Sigmoid colon (tissue), 7 donors: Measurements from ENCODE around the gene CXCL6. TPM values are rescaled to one million over a fixed set of nuclear protein-coding genes. Genes with fewer than 3 reads are reported as not detected.

Experiments
- DNase-seq: peaks from one replicate; pipeline ENCODE4 v3.0.0-alpha.2; 2019
- H3K27ac ChIP-seq, 4 donors: fragments of 200-600 bp; sonication (generic); one replicate each; pipeline ENCODE4 v1.5.1; 2016 to 2019; ENCODE audit warnings: mild to moderate bottlenecking in 1 of 4
- H3K27me3 ChIP-seq, 3 donors: fragments of 200-600 bp; sonication (generic); one replicate each; pipeline ENCODE4 v1.5.1; 2019; ENCODE audit warnings: mild to moderate bottlenecking in 1 of 3
- H3K36me3 ChIP-seq, 4 donors: fragments of 200-600 bp; sonication (generic); one replicate each; pipeline ENCODE4 v1.5.1; 2016 to 2019
- H3K4me1 ChIP-seq, 4 donors: fragments of 200-600 bp; sonication (generic); one replicate each; pipeline ENCODE4 v1.5.1; 2017 to 2019
- H3K4me3 ChIP-seq, 4 donors: fragments of 200-600 bp; sonication (generic); one replicate each; pipeline ENCODE4 v1.5.1; 2017 to 2019; ENCODE audit warnings: mild to moderate bottlenecking in 2 of 4, moderate library complexity in 1 of 4
- H3K9me3 ChIP-seq, 4 donors: fragments of 200-600 bp in 3 of 4; sonication (generic) in 3 of 4; one replicate each; pipeline versions ENCODE4 v1.5.1 to v1.6.1; 2013 to 2019
- EP300 ChIP-seq, 4 donors: sonication (generic); formaldehyde crosslinking; IDR thresholded peaks; one replicate each; pipeline ENCODE4 v1.6.1; 2017; ENCODE audit warnings: antibody characterized with exemption in 4 of 4
- POLR2A ChIP-seq, 2 donors: fragments of 450-650 bp; IDR thresholded peaks; one replicate each; pipeline ENCODE4 v1.6.1; 2016; ENCODE audit warnings: antibody characterized with exemption in 2 of 2, mild to moderate bottlenecking in 2 of 2, moderate library complexity in 2 of 2
- POLR2AphosphoS5 ChIP-seq, 4 donors: sonication (generic); formaldehyde crosslinking; IDR thresholded peaks; one replicate each; pipeline ENCODE4 v1.6.1; 2017; ENCODE audit warnings: antibody characterized with exemption in 4 of 4
- WGBS, 2 donors: extraction: QIAGEN DNeasy Blood & Tissue Kit; methylation state at CpG; one replicate each; pipeline ENCODE4 v1.1.7; 2013; 5-methylcytosine and 5-hydroxymethylcytosine counted together
- intact Hi-C: fragments of 100-400 bp; cut with DNase I; formaldehyde crosslinking; loops from one replicate; pipeline ENCODE4 v1.15.1; 2023
- polyA plus RNA-seq, 3 donors: library from polyadenylated mRNA; stranded (reverse); fragments of 200-250 nt; gene quantifications; one replicate each; pipeline ENCODE4 v1.2.3, GENCODE V29; 2013
- total RNA-seq, 4 donors: library from RNA; depleted of rRNA; stranded (reverse); fragments of >200 nt; gene quantifications; one replicate each; pipeline ENCODE4 v1.1.0, GENCODE V29; 2016
- TF ChIP-seq, protein P1 (sequence below), 4 experiments: fragments of 450-650 bp in 3 of 4; fragments of 200-600 bp in 1 of 4; IDR thresholded peaks; one replicate each; pipeline ENCODE4 v1.5.1; 2016 to 2019; ENCODE audit warnings: antibody characterized with exemption in 4 of 4, mild to moderate bottlenecking in 3 of 4, moderate library complexity in 2 of 4
- donor health status: healthy with polysubstance abuse.
- donor health status: Bipolar disorder and iron deficiency.
- donor health status: healthy.

Gene CXCL6
- total and polyA plus RNA-seq, 7 donors, result 0.33 to 9.6 (median 0.95) TPM; not detected in 2

DNA sequence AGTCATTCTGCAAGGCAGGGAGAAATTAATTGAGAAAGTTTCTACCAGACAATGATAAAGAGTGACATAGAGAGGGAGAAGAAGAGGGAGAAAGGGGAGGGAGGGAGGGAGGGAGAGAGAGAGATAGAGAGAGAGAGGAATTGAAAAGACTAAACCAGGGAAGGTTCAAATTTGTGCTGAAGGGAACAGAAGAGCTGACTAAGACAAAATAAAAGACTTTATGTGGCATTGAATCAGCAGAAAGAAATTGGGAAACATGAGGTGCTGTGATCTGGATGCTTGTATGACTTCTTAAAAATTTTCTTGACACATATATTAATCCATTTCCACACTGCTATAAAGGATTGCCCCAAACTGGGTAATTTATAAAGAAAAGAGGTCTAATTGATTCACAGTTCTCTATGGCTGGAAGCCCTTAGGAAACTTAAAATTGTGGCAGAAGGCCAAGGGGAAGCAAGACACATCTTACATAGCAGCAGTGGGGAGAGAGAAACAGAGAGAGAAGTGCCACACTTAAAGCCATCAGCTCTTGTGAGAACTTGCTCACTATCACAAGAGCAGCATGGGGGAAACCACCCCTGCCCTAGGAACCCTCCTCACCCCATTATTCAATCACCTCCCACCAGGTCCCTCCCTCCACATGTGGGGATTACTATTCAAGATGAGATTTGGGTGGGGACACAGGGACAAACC, 13.5 kb upstream of the CXCL6 start:
- Histone ChIP-seq H3K27me3 (no peaks in the 10 kb centered on the region), H3K4me1 (no peaks in the 10 kb centered on the region), H3K36me3 (no peaks in the 10 kb centered on the region), H3K4me3 (no peak overlapping the region), H3K9me3 (no peaks in the 10 kb centered on the region), H3K27ac (no peak overlapping the region)
- intact Hi-C loops, result no loop called here
- TF ChIP-seq, protein P1, sequence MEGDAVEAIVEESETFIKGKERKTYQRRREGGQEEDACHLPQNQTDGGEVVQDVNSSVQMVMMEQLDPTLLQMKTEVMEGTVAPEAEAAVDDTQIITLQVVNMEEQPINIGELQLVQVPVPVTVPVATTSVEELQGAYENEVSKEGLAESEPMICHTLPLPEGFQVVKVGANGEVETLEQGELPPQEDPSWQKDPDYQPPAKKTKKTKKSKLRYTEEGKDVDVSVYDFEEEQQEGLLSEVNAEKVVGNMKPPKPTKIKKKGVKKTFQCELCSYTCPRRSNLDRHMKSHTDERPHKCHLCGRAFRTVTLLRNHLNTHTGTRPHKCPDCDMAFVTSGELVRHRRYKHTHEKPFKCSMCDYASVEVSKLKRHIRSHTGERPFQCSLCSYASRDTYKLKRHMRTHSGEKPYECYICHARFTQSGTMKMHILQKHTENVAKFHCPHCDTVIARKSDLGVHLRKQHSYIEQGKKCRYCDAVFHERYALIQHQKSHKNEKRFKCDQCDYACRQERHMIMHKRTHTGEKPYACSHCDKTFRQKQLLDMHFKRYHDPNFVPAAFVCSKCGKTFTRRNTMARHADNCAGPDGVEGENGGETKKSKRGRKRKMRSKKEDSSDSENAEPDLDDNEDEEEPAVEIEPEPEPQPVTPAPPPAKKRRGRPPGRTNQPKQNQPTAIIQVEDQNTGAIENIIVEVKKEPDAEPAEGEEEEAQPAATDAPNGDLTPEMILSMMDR (IDR thresholded peaks at IDR 0.05), result no peak
- TF ChIP-seq EP300 (IDR thresholded peaks at IDR 0.05) (no peak), POLR2A (IDR thresholded peaks at IDR 0.05) (no peak), POLR2AphosphoS5 (IDR thresholded peaks at IDR 0.05) (no peak)
- DNase-seq, result no peak

DNA sequence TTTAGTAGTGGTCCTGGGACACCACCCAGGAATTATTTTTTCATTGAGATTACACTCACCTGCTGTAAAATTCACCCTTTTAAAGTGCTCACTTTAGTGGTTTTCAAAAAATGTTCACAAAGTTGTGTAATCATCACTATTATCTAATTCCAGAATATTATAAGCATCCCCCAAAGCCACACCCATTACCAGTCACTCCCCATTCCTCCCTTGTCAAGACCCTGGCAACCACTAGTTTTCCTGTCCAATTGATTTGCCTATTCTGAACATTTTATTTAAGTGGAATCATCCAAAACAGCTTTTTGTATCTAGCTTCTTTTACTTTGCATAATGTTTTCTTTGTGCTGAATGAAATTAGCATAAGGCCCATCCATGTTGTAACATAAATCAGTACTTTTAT, 12.7 kb upstream of the CXCL6 start:
- Histone ChIP-seq H3K4me3 (no peak overlapping the region), H3K27me3 (no peaks in the 10 kb centered on the region), H3K27ac (no peak overlapping the region), H3K9me3 (no peaks in the 10 kb centered on the region), H3K36me3 (no peaks in the 10 kb centered on the region), H3K4me1 (no peaks in the 10 kb centered on the region)
- TF ChIP-seq, protein P1 (IDR thresholded peaks at IDR 0.05), result no peak
- no peak for TF ChIP-seq POLR2A (IDR thresholded peaks at IDR 0.05)
- TF ChIP-seq POLR2AphosphoS5 (IDR thresholded peaks at IDR 0.05), result no peak
- TF ChIP-seq EP300 (IDR thresholded peaks at IDR 0.05), result no peak
- intact Hi-C loops, result no loop called here
- no peak for DNase-seq

DNA sequence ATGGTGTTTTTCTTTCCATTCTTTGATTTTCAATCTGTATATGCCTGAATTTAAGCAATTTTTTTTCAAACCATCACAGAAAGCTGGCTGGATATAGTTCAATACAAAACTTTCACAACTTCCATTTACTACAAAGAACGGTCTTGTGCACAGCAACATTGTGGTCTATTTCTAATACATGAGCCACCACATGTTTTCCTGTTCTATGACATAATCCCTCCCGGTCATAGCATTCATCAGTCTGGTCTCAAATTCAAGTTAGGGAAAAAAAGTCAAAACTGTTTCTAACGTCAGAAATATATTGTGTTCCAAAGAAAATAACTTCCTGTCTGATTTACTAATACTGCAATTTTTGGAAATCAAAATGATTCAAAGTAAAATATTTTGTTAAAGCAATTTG, 7.5 kb upstream of the CXCL6 start:
- no peak for DNase-seq
- 57 to 85% methylated on average over 3 of the region's 3 CpGs for WGBS, 2 donors
- no peaks in the 10 kb centered on the region for H3K4me1 ChIP-seq
- no peak overlapping the region for H3K27ac ChIP-seq
- no peaks in the 10 kb centered on the region for H3K9me3 ChIP-seq
- no peak overlapping the region for H3K4me3 ChIP-seq
- H3K36me3 ChIP-seq, result no peaks in the 10 kb centered on the region
- H3K27me3 ChIP-seq, result no peaks in the 10 kb centered on the region
- intact Hi-C loops, result no loop called here
- no peak for TF ChIP-seq POLR2AphosphoS5 (IDR thresholded peaks at IDR 0.05)
- TF ChIP-seq, protein P1 (IDR thresholded peaks at IDR 0.05), result no peak
- TF ChIP-seq POLR2A (IDR thresholded peaks at IDR 0.05), result no peak
- TF ChIP-seq EP300 (IDR thresholded peaks at IDR 0.05), result no peak

DNA sequence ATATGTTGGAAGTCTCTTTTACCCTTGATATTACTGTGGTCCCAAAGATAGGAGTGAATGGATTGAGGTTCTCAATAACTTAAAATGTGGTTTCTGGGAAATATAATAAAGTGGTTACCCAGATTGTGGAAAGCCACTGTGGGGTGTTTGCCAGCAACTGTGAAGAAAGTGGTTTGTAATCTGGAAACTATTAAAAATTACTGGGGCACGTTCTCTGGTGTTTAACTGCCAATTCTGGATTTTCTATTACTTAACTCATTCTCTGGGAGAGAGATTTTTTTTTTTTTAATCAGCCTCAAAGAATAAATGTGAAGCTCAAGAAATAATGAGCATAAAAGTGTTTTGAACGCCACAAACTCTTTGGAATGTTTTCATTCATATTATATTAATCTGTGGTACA, 4.9 kb upstream of the CXCL6 start:
- no peak for DNase-seq
- Histone ChIP-seq H3K4me1 (peaks cover 0 to 5% (median 4%) of the 10 kb centered on the region in 4 donors), H3K9me3 (no peaks in the 10 kb centered on the region), H3K27ac (no peak overlapping the region), H3K36me3 (no peaks in the 10 kb centered on the region), H3K27me3 (no peaks in the 10 kb centered on the region), H3K4me3 (no peak overlapping the region)
- TF ChIP-seq EP300 (IDR thresholded peaks at IDR 0.05) (no peak), POLR2A (IDR thresholded peaks at IDR 0.05) (no peak), POLR2AphosphoS5 (IDR thresholded peaks at IDR 0.05) (no peak)
- TF ChIP-seq, protein P1 (IDR thresholded peaks at IDR 0.05), result no peak
- intact Hi-C loops, result no loop called here
- WGBS, 2 donors, result 67 to 80% methylated on average over 2 of the region's 2 CpGs
